ENCODE results near the gene AHSP. TPM values are rescaled to one million over a fixed set of nuclear protein-coding genes. Genes with fewer than 3 reads are reported as not detected.

AHSP gene
- total and polyA plus RNA-seq, 2 of the 4 experiments (the other 2 are of a cell fraction), result not detected

GRCh38 chr16:31487720-31488467 lies 39.8 kb upstream of the AHSP start:
- Histone ChIP-seq H3K4ac (ENCODE audit: low read depth, low read length) (no peak overlapping the region; the same call in 1 of the 2 replicates), H2BK120ac (ENCODE audit: low read depth, low read length) (no peak overlapping the region), H3K9me1 (ENCODE audit: insufficient read depth, low read length) (no peaks in the 10 kb centered on the region; the same call in 1 of the 2 replicates), H3K4me2 (ENCODE audit: low read depth, low read length) (peak overlapping the region; percentile 89), H4K5ac (ENCODE audit: low read depth, low read length) (no peak overlapping the region), H2AK5ac (ENCODE audit: low read depth, low read length) (0 out of 2 replicates have a peak overlapping the region, but pooled peaks have one; percentile 4), H2BK5ac (ENCODE audit: low read depth, low read length, poor library complexity, severe bottlenecking) (no peak overlapping the region), H3K14ac (replicated peaks; ENCODE audit: low read depth, low read length) (no peak overlapping the region), H3K18ac (ENCODE audit: low read depth, low read length) (no peak overlapping the region), H3K4me3 (ENCODE audit: insufficient read depth, low read depth, low read length) (peak overlapping the region; percentile 40), H3K23ac (ENCODE audit: low read depth, low read length) (no peak overlapping the region), H4K20me1 (ENCODE audit: insufficient read depth, low read length) (peaks cover 3% of the 10 kb centered on the region; the same call in 1 of the 2 replicates), H4K8ac (ENCODE audit: low read depth in 2 of 2, low read length in 2 of 2) (no peak overlapping the region), H2BK15ac (ENCODE audit: low read depth, low read length) (no peak overlapping the region), H3K27me3 (ENCODE audit: control insufficient read depth, insufficient read depth, low read length) (peaks cover 7% of the 10 kb centered on the region; the same call in 1 of the 2 replicates), H3K9me3 (ENCODE audit: control insufficient read depth, insufficient read depth, low read length) (no peaks in the 10 kb centered on the region), H4K91ac (ENCODE audit: insufficient read depth, low read depth, low read length) (no peak overlapping the region), H3K79me1 (ENCODE audit: low read depth in 1 of 2, low read length in 2 of 2) (no peaks in the 10 kb centered on the region), H3K4me1 (ENCODE audit: control insufficient read depth, insufficient read depth, low read length) (peaks cover 6% of the 10 kb centered on the region; the same call in 1 of the 2 replicates), H2AFZ (replicated peaks; ENCODE audit: low read length, poor library complexity) (peak overlapping the region; percentile 87), H3K56ac (ENCODE audit: extremely low read depth, insufficient read depth, low read length) (no peak overlapping the region), H3K36me3 (ENCODE audit: control insufficient read depth, insufficient read depth, low read length) (peaks cover 24% of the 10 kb centered on the region), H2BK20ac (ENCODE audit: low read depth, low read length) (no peak overlapping the region), H3K9ac (ENCODE audit: low read depth, low read length) (no peak overlapping the region), H2AK9ac (replicated peaks; ENCODE audit: low read depth, low read length, poor library complexity) (peak overlapping the region; percentile 79), H3K27ac (ENCODE audit: insufficient read depth, low read length) (no peak overlapping the region)
- peak; percentile 28 for DNase-seq
- in situ Hi-C loops (cut with MboI; ENCODE audit: low sequenced_read_pairs) (no loop called here), dilution Hi-C loops (cut with HindIII; ENCODE audit: low sequenced_read_pairs, unreplicated experiment) (no loop called here), intact Hi-C loops (cut with micrococcal nuclease) (no loop called here)
- TF ChIP-seq NFE2L2 (IDR thresholded peaks at IDR 0.05; ENCODE audit: low read depth, low read length) (no peak), MXI1 (IDR thresholded peaks at IDR 0.05; ENCODE audit: borderline replicate concordance, low read depth, low read length) (no peak), MAFK (IDR thresholded peaks at IDR 0.05; ENCODE audit: low read depth, low read length) (no peak), RAD21 (IDR thresholded peaks at IDR 0.05; ENCODE audit: low read length) (no peak), CTCF (conservative IDR thresholded peaks at IDR 0.05; ENCODE audit: low read depth, low read length) (no peak), CEBPB (IDR thresholded peaks at IDR 0.05; ENCODE audit: low read depth, low read length) (no peak), SMC3 (IDR thresholded peaks at IDR 0.05; ENCODE audit: low read depth, low read length) (no peak), RCOR1 (IDR thresholded peaks at IDR 0.05; ENCODE audit: insufficient replicate concordance, low read length) (no peak), POLR2A (IDR thresholded peaks at IDR 0.05; ENCODE audit: low read depth, low read length) (no peak), FOS (IDR thresholded peaks at IDR 0.05; ENCODE audit: low read depth, low read length) (no peak), CHD1 (IDR thresholded peaks at IDR 0.05; ENCODE audit: low read depth, low read length) (no peak), USF2 (IDR thresholded peaks at IDR 0.05; ENCODE audit: low read depth, low read length) (no peak), RFX5 (IDR thresholded peaks at IDR 0.05; ENCODE audit: low read depth, low read length) (no peak), MAZ (IDR thresholded peaks at IDR 0.05; ENCODE audit: borderline replicate concordance, low read depth, low read length) (no peak), ELK1 (IDR thresholded peaks at IDR 0.05; ENCODE audit: borderline replicate concordance, low read depth, low read length) (no peak)
- peak; percentile 75 for ATAC-seq (ENCODE audit: low read depth)
- ChIA-PET CTCF (no interaction called here), POLR2A (ENCODE audit: unreplicated experiment) (no interaction called here)
- WGBS, 2 experiments (ENCODE audit: extremely low coverage in 2 of 2, insufficient read length in 1 of 2), result 4% methylated on average over 23 of the region's 60 CpGs; no CpG with 5 or more reads in 1 of the 2 experiments
- BruUV-seq (replicated peaks), result no TSS peak
